ENCODE results near the gene HIVEP3.

The HIVEP3 gene

GRCh38 chr1:41868241-41868998, 50.3 kb downstream of the HIVEP3 start:
- DNase-seq, result peak in 1 of 2 experiments; percentile 39

DNA sequence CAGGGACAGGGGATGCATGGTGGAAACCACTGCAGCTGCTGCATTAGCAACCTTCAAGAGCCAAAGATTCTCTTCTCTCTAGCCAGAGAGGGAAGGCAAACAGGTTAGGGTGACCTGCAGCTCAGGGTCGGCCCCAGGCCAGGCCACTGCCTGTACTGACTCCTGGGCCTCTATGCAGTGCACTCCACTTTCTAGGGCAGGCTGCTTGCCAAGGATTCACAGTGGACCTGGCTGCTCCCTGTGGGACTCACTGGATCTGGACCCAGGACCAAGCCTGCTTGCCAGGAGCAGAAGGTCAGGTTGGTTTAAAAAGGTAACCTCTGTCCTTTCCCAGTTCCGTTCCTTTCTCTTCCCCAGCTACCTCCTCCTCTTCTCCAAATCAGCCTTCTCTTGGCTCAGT, 52.4 kb downstream of the HIVEP3 start:
- no peak for DNase-seq

- DNase-seq, result no peak
Measured at GRCh38 chr1:41864471-41865040, 54.2 kb downstream of the HIVEP3 start.

DNA sequence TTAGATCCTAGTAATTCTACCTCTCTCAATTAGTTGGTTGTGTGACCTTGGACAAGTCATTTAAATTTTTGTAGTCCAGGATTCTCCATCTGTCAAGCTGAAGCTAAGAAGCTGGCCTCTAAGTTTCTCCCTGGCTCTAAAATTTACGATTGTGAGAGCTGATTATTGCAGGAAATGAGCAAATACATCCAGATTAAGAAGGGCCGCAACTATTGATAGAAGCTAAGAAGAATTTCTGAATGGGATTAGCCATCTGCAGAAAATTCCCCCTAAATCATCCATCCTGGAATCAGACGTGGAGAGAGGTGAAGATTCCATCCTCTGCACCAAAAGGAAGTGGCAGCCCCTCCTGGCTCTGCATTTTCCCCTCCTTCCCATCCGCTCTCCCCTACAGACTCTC, 55.0 kb downstream of the HIVEP3 start:
- DNase-seq, result no peak

GRCh38 chr1:41862384-41863221, 56.1 kb downstream of the HIVEP3 start:
- DNase-seq, result peak; percentile 68 to 74

DNA sequence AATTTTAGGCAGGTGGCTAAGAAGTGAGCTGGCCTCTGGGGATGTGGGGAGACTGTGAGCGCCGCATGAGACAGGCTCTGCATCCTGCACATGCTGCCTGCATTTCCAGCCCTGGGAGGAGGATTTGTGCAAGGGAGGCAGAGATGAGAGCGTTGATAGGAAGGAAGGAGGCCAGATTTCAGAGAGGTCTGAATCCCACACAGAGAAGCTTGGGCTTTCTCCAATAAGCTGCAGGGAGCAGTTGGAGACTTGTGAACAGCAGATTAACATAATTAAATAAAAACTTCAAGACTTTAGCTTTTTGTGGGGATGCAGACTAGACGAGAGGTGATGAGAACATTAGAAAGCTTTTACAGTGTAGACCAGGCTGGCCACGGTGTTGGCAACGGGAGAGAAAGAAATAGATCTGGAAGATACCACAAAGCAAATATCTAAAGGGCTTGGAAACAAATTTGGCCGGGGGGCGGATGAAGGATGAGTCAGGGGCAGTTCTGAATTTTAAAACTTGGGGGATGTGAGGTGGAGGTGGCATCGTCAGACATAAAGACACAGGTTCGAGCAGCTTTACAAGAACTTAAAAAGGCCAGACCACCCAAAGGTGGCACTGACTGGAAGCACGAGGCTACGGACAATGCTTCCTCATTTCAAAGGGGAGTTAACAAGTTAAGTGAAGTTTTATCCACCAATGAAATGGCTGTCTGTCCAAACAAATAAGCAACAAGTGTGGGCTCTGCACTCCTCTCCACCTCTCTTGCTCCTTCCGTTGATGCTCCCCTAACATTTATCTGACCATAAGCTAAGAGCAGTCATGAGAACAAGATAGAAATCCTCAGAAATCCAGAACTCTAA, 57.0 kb downstream of the HIVEP3 start:
- DNase-seq, result no peak

- DNase-seq, result no peak
Measured at GRCh38 chr1:41860771-41861170, 58.0 kb downstream of the HIVEP3 start.

DNA sequence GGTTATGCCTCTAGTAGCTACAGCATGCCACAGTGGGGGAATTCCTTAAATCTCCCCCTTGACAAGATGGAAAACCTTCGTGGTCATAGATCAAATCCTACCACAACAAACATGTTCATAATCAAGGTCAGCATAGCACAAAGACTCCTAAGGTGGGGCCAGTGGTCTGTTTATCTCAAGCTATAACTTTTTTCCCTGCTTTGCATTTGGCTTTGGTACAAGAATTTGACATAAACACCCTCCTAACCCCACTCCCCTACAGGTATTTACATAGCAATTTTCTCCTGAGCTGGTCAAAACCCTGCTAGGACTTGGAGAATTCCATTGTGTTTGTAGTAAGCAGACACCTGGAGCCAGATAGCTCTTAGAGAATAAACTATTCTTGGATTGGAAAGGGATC, 58.5 kb downstream of the HIVEP3 start:
- no peak for DNase-seq

DNA sequence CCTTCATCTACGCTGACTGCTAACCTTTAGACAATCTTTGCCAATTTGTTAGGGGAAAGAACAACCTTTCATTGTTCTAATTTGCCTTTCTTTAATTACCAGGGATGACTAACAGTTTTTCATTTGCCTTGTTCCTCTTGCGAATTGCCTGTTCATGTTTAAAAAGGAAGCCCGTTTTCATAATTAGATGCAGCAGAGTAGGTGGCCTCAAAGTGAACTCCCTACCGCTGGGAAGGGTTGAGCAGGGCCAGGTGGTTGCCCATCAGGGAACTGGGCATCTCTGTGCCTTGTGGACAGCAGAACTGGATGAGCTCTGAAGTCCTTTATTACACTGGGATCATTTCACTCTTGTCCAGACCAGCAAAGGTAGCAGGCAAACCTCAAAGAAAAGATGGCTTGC, 59.0 kb downstream of the HIVEP3 start:
- DNase-seq, result no peak

- no peak for DNase-seq
Measured at GRCh38 chr1:41856944-41857285, 61.8 kb downstream of the HIVEP3 start.

DNA sequence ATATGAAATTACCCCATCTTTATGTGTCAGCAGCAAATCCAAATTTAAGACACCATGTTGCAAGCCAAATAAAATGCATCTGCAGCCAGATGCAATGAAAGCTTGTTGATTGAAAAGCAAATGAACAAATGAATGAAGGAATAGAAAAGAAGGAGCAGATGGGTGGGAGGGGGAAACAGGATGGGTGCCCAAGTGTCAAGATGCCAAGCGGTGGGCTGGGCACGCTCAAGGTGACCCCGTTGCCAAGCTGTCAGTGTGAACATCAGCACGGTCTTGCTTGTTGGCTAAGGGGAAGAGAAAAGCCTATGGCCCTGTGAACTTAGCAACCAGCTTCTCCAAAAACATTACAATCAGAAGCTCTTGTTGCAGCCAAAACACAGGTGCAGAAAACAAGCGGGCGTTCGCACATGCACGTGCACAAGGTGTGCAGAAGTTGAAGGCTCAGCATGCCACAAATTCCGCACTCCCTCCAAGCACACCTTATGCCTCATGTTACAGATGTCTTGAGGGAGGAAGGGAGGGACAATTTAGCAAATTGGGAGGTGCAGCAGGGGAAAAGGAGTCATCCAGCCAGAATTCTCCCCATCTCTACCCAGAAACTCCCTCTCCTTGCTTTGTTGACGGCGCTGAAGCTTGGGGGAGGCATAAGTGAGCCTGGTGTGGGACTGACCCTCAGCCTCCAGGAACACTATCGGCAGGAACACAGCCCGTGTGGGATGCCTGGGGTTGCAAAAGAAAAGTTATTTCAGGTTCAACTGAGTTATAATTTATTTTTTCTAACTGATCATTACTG, 62.4 kb downstream of the HIVEP3 start:
- no peak for DNase-seq

DNA sequence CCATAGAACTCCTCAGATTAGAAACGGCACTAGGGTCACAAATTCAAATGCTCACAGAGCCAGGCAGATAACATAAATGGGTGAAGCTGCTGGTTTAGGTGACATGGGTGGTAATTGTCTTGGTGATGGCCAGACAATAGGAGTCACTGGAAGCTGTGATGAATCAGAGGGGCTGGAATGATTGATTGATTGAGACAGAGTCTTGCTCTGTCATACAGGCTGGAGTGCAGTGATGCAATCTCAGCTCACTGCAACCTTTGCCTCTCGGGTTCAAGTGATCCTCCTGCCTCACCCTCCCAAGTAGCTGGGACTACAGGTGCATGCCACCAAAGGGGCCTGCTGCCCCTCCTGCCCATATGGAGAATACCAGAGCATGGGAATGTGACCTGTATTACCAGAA, 63.0 kb downstream of the HIVEP3 start:
- DNase-seq, result no peak

- DNase-seq, result no peak
Measured at GRCh38 chr1:41853907-41854306, 64.8 kb downstream of the HIVEP3 start.

GRCh38 chr1:41852091-41852490, 66.6 kb downstream of the HIVEP3 start:
- DNase-seq, result no peak

- no peak for DNase-seq
Measured at GRCh38 chr1:41851589-41851988, 67.1 kb downstream of the HIVEP3 start.

DNA sequence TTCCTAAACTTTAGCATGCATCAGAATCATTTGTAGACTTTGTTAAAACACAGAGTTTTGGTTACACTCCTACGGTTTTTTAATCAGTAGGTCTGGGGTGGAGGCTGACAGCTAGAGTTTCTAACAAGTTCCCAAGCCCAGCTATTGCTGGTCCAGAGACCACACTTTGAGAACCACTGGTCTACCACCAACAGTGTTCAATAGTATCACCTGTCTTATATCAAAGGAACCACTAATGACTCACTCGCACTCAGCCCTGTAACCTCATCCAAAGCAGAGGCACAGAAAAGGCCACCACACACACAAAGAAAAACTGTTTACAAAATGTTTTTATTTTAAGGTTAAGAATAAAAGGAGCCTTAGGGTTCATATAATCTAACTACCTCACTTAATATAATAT, 68.7 kb downstream of the HIVEP3 start:
- peak in 1 of 2 experiments; percentile 31 for DNase-seq

- DNase-seq, result no peak
Measured at GRCh38 chr1:41849211-41849759, 69.4 kb downstream of the HIVEP3 start.

- DNase-seq, result no peak
Measured at GRCh38 chr1:41848216-41848952, 70.3 kb downstream of the HIVEP3 start.

DNA sequence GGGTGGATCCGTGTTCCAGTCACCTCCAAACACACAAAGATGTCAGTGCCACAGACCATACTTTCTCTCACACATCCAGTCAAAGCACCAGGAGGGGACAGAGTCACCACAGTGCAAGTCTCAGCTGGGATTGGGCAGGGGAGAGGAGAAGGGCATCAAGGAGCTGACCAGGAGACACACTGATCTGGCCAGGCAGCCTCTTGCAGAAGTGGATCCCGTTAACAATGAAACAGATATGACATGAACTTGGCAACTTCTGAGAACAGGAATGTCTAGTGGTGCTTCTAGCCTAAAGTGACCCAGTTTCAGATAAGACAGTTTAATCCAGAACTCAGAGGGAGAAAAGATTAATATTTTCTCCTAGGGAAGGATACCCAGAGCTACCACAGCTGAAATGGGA, 71.0 kb downstream of the HIVEP3 start:
- DNase-seq, result no peak

DNA sequence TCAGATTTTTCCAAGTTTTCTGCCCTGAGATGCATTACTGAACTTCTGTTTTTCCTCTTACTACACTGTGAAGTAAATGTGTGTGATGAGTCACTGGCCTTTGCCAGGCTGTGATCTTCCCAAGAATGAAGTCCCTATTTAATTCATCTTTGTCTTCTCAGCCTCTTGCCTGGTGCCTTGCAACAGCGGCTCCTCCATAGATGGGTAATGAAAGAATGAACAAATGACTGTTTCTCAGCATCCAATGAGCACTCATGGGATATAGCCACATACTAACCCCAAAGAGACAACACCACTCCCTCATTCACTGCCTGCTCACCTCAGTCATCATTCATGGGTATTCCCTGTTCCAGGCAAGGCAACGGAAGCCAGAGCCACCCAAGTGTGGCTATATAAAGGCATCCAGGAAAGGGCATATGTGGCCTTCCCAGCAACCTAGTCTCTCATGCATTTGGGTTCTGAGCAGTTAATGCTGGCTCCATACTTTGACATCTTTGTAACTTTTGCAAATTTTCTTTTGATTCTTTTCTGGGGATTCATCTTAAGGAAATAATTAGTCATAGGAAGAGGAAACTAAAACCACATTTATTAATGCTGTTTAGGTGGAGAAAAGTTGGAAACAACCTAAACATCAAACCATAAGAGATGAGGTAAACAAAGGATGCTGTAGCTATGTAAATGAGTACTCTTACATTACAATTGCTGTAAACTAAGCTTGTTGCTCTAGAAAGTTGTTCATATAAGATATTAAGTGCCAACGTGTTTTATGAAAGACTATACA, 71.9 kb downstream of the HIVEP3 start:
- DNase-seq, result no peak
